HCT116 (cell line): ENCODE measurements around the gene ARHGEF37. TPM values are rescaled to one million over a fixed set of nuclear protein-coding genes. Genes with fewer than 3 reads are reported as not detected.

ENCODE experiments used
- ATAC-seq: fragments of 200-7000 bp; cut with Tn5 transposase; 2 replicates; pipeline ENCODE4 v1.9.1; 2020; ENCODE audit warnings: mild to moderate bottlenecking, moderate library complexity
- BruUV-seq: library from RNA; stranded (reverse); fragments of 400-500 nt; replicated peaks from 2 replicates; lab custom pipeline; 2021; lab: Mats Ljungman, UMichigan
- CTCF ChIA-PET: fragments of 300-600 bp; sonication (Branson Sonifier 250); formaldehyde crosslinking; loops from one replicate; lab custom pipeline; 2021; ENCODE audit warnings: antibody characterized with exemption; lab: Charles Lee
- POLR2A ChIA-PET: fragments of 300-600, 350-600 bp; sonication (Branson Sonifier 250); formaldehyde crosslinking; loops from one replicate; lab custom pipeline; 2021; ENCODE audit warnings: antibody characterized with exemption; lab: Charles Lee
- RAD21 ChIA-PET, 2 experiments: fragments of 300-600 bp; sonication (Branson Sonifier 250); formaldehyde crosslinking; loops; one replicate each; lab custom pipeline; 2023; ENCODE audit warnings: low total read pairs in 2 of 2; ENCODE audit not compliant: uncharacterized antibody in 2 of 2, unreplicated experiment in 2 of 2, low non-redundant PET in 1 of 2; lab: Charles Lee
- DNase-seq: peaks from one replicate; pipeline ENCODE4 v3.0.0-alpha.2; 2010; ENCODE audit warnings: low read depth, low spot score
- H2AFZ ChIP-seq: fragments of 200-600 bp; shearing (Covaris generic), sonication (generic); 2 replicates; pipeline ENCODE4 v1.6.1; 2017; ENCODE audit warnings: low read depth, mixed run types, mixed read lengths, antibody characterized with exemption, low read length; ENCODE audit not compliant: poor library complexity, severe bottlenecking
- H3K27ac ChIP-seq: 2 replicates; pipeline ENCODE4 v1.5.1; 2012; ENCODE audit warnings: low read depth, low read length
- H3K27me3 ChIP-seq: fragments of 200-600 bp; sonication (generic); 2 replicates; pipeline ENCODE4 v1.6.1; 2016; ENCODE audit warnings: mixed run types, low read length, mixed read lengths; ENCODE audit not compliant: insufficient read depth
- H3K36me3 ChIP-seq, 2 experiments: fragments of 200-500 bp in 1 of 2; fragments of 200-600 bp in 1 of 2; sonication (Bioruptor generic) in 1 of 2; sonication (generic) in 1 of 2; 2 replicates each; pipeline versions ENCODE4 v1.5.1 to v1.6.1; 2014 to 2016; ENCODE audit warnings: low read length in 2 of 2, inconsistent platforms in 1 of 2, mixed read lengths in 1 of 2, mixed run types in 1 of 2; ENCODE audit not compliant: insufficient read depth in 2 of 2, control insufficient read depth in 1 of 2
- H3K4me1 ChIP-seq, 2 experiments: fragments of 200-600 bp in 1 of 2; sonication (generic) in 1 of 2; 2 replicates each; pipeline versions ENCODE4 v1.5.1 to v1.6.1; 2012 to 2017; ENCODE audit warnings: low read length in 2 of 2, inconsistent platforms in 1 of 2, mild to moderate bottlenecking in 1 of 2, mixed read lengths in 1 of 2, mixed run types in 1 of 2, moderate library complexity in 1 of 2; ENCODE audit not compliant: insufficient read depth in 2 of 2, control insufficient read depth in 1 of 2
- H3K4me2 ChIP-seq: fragments of 200-600 bp; sonication (generic); 2 replicates; pipeline ENCODE4 v1.6.1; 2017; ENCODE audit warnings: mixed run types, low read length, mixed read lengths
- H3K4me3 ChIP-seq, 2 experiments: fragments of 200-600 bp in 1 of 2; sonication (generic) in 1 of 2; replicated peaks in 1 of 2; 2 replicates each; pipeline ENCODE4 v1.5.1; 2011 to 2016; ENCODE audit warnings: low read length in 2 of 2, control low read depth in 1 of 2, low read depth in 1 of 2, mild to moderate bottlenecking in 1 of 2, mixed read lengths in 1 of 2, mixed run types in 1 of 2
- H3K79me2 ChIP-seq: fragments of 200-600 bp; sonication (generic); 2 replicates; pipeline ENCODE4 v1.6.1; 2017; ENCODE audit warnings: mild to moderate bottlenecking, mixed run types, low read length, moderate library complexity, mixed read lengths; ENCODE audit not compliant: insufficient read depth
- H3K9ac ChIP-seq: fragments of 200-600 bp; sonication (generic); 2 replicates; pipeline ENCODE4 v1.6.1; 2016; ENCODE audit warnings: low read length, mixed read lengths
- H3K9me2 ChIP-seq: fragments of 200-600 bp; sonication (generic), shearing (Covaris generic); 2 replicates; pipeline ENCODE4 v1.6.1; 2017; ENCODE audit warnings: mixed run types, mild to moderate bottlenecking, moderate library complexity; ENCODE audit not compliant: insufficient read depth
- H3K9me3 ChIP-seq, 2 experiments: fragments of 200-500 bp in 1 of 2; fragments of 200-600 bp in 1 of 2; sonication (Bioruptor generic) in 1 of 2; sonication (generic) in 1 of 2; 2 replicates each; pipeline ENCODE4 v1.6.1; 2014 to 2017; ENCODE audit warnings: low read length in 2 of 2, mixed read lengths in 2 of 2, inconsistent platforms in 1 of 2, low read depth in 1 of 2, mild to moderate bottlenecking in 1 of 2, mixed run types in 1 of 2, moderate library complexity in 1 of 2; ENCODE audit not compliant: control insufficient read depth in 1 of 2, insufficient read depth in 1 of 2
- H4K20me1 ChIP-seq: fragments of 200-600 bp; sonication (generic), shearing (Covaris generic); 2 replicates; pipeline ENCODE4 v1.6.1; 2017; ENCODE audit warnings: mixed run types, mild to moderate bottlenecking, moderate library complexity; ENCODE audit not compliant: insufficient read depth
- ATF3 ChIP-seq: IDR thresholded peaks from 2 replicates; pipeline ENCODE4 v1.6.1; 2012
- CBX3 ChIP-seq: IDR thresholded peaks from 2 replicates; pipeline ENCODE4 v1.6.1; 2012; ENCODE audit warnings: low read depth
- EZH2phosphoT487 ChIP-seq: fragments of 200-600 bp; IDR thresholded peaks from 2 replicates; pipeline ENCODE4 v1.6.1; 2018; ENCODE audit warnings: antibody characterized with exemption, borderline replicate concordance
- FOSL1 ChIP-seq: IDR thresholded peaks from 2 replicates; pipeline ENCODE4 v1.6.1; 2012; ENCODE audit warnings: low read depth
- POLR2A ChIP-seq: IDR thresholded peaks from 2 replicates; pipeline ENCODE4 v1.7.0; 2011; ENCODE audit warnings: borderline replicate concordance; ENCODE audit not compliant: insufficient read depth, insufficient read length; ENCODE audit errors: extremely low read depth
- POLR2AphosphoS5 ChIP-seq: IDR thresholded peaks from 2 replicates; pipeline ENCODE4 v1.6.1; 2011; ENCODE audit warnings: mild to moderate bottlenecking, low read depth, low read length, moderate library complexity
- RAD21 ChIP-seq: IDR thresholded peaks from 2 replicates; pipeline ENCODE4 v1.6.1; 2012; ENCODE audit warnings: low read depth, mild to moderate bottlenecking
- SIN3A ChIP-seq: IDR thresholded peaks from 2 replicates; pipeline ENCODE4 v1.6.1; 2012; ENCODE audit warnings: low read depth
- SP1 ChIP-seq: IDR thresholded peaks from 2 replicates; pipeline ENCODE4 v1.6.1; 2012; ENCODE audit warnings: low read depth
- SRF ChIP-seq: IDR thresholded peaks from 2 replicates; pipeline ENCODE4 v1.6.1; 2012; ENCODE audit warnings: low read depth
- TCF7L2 ChIP-seq: IDR thresholded peaks from 2 replicates; pipeline ENCODE4 v1.7.0; 2011; ENCODE audit warnings: borderline replicate concordance, inconsistent platforms; ENCODE audit not compliant: insufficient read depth, insufficient read length; ENCODE audit errors: extremely low read depth
- YY1 ChIP-seq: IDR thresholded peaks from 2 replicates; pipeline ENCODE4 v1.6.1; 2011; ENCODE audit warnings: low read length, low read depth, moderate library complexity, mild to moderate bottlenecking; ENCODE audit not compliant: insufficient replicate concordance; ENCODE audit errors: extremely low read depth
- ZBTB33 ChIP-seq: IDR thresholded peaks from 2 replicates; pipeline ENCODE4 v1.6.1; 2011; ENCODE audit warnings: mild to moderate bottlenecking, low read length, moderate library complexity; ENCODE audit not compliant: insufficient replicate concordance; ENCODE audit errors: extremely low read depth
- ZFX ChIP-seq: fragments of 450-650 bp; IDR thresholded peaks from 2 replicates; pipeline ENCODE4 v1.6.1; 2017
- ZNF274 ChIP-seq: fragments of 200-500 bp; sonication (Bioruptor generic); IDR thresholded peaks from 2 replicates; pipeline ENCODE4 v1.6.1; 2014; ENCODE audit warnings: mild to moderate bottlenecking, low read depth, low read length, inconsistent platforms
- intact Hi-C: fragments of 100-400 bp; cut with micrococcal nuclease; formaldehyde crosslinking; loops from 2 replicates; pipeline ENCODE4 v1.10.0; 2022
- total RNA-seq: library from RNA; stranded (reverse); gene quantifications from one replicate; pipeline ENCODE4 v1.2.1, GENCODE V29; 2021; ENCODE audit not compliant: unreplicated experiment

The ARHGEF37 gene
- total RNA-seq, 1 experiment from 2014 or later = 7.0 TPM

GRCh38 chr5:149623473-149623872, 42.2 kb downstream of the ARHGEF37 start:
- Histone ChIP-seq H3K4me3 (no peak overlapping the region), H3K9me3 (no peaks in the 10 kb centered on the region), H3K9me2 (no peaks in the 10 kb centered on the region), H3K27ac (no peak overlapping the region), H3K4me1 (peaks cover 2 to 8% of the 10 kb centered on the region in 2 experiments; a peak in 3 of 4 replicates), H4K20me1 (no peaks in the 10 kb centered on the region), H2AFZ (no peak overlapping the region), H3K36me3 (no peaks in the 10 kb centered on the region), H3K79me2 (no peaks in the 10 kb centered on the region), H3K4me2 (no peak overlapping the region), H3K9ac (no peak overlapping the region), H3K27me3 (no peaks in the 10 kb centered on the region)
- ChIA-PET RAD21 (no interaction called here), CTCF (no interaction called here), POLR2A (no interaction called here)
- DNase-seq (no peak), ATAC-seq (no peak)
- intact Hi-C loops = no loop called here
- BruUV-seq = no TSS peak
- TF ChIP-seq SIN3A (no peak), TCF7L2 (no peak)

GRCh38 chr5:149627070-149627469, 45.8 kb downstream of the ARHGEF37 start:
- ChIA-PET RAD21 (no interaction called here), CTCF (no interaction called here), POLR2A (no interaction called here)
- no peaks in the 10 kb centered on the region for H3K27me3 ChIP-seq
- no peak for DNase-seq
- no peak overlapping the region for H3K4me3 ChIP-seq
- TF ChIP-seq ZFX = no peak
- TF ChIP-seq POLR2A = no peak
- TF ChIP-seq FOSL1 = no peak
- TF ChIP-seq RAD21 = no peak
- no peak for TF ChIP-seq EZH2phosphoT487
- no peak for TF ChIP-seq SRF
- no peak for TF ChIP-seq ZBTB33
- TF ChIP-seq TCF7L2 = no peak
- TF ChIP-seq SP1 = no peak
- TF ChIP-seq ZNF274 = no peak
- no peak for TF ChIP-seq YY1
- TF ChIP-seq ATF3 = no peak
- TF ChIP-seq CBX3 = no peak
- TF ChIP-seq POLR2AphosphoS5 = no peak
- BruUV-seq = no TSS peak
- no peak overlapping the region for H2AFZ ChIP-seq
- no peaks in the 10 kb centered on the region for H3K36me3 ChIP-seq
- intact Hi-C loops = no loop called here
- H4K20me1 ChIP-seq = no peaks in the 10 kb centered on the region
- H3K9ac ChIP-seq = no peak overlapping the region
- no peak overlapping the region for H3K27ac ChIP-seq
- no peaks in the 10 kb centered on the region for H3K9me3 ChIP-seq
- no peak for ATAC-seq
- H3K4me1 ChIP-seq = peaks cover 4 to 8% of the 10 kb centered on the region in 2 experiments; a peak in 3 of 4 replicates
- no peak overlapping the region for H3K4me2 ChIP-seq
- H3K9me2 ChIP-seq = no peaks in the 10 kb centered on the region
- no peaks in the 10 kb centered on the region for H3K79me2 ChIP-seq
